ENCODE measurements around the gene TULP4. TPM values are rescaled to one million over a fixed set of nuclear protein-coding genes. Genes with fewer than 3 reads are reported as not detected.

TULP4 gene
- total RNA-seq, 1 experiment from 2014 or later: 82.0 TPM

- H3K27me3 ChIP-seq (replicated peaks; ENCODE audit: insufficient read depth, low read depth, low read length, poor library complexity): no peaks in the 10 kb centered on the region
- CTCF ChIA-PET: no interaction called here
- H3K36me3 ChIP-seq (ENCODE audit: insufficient read depth, low read length, poor library complexity, severe bottlenecking): no peaks in the 10 kb centered on the region
- no TSS peak for BruUV-seq (replicated peaks)
- no peaks in the 10 kb centered on the region for H3K9me3 ChIP-seq (ENCODE audit: low read depth, low read length, poor library complexity, severe bottlenecking)
- POLR2A ChIA-PET (ENCODE audit: low non-redundant PET): no interaction called here
- DNase-seq (ENCODE audit: low spot score): peak; percentile 26
- TF ChIP-seq EZH2 (IDR thresholded peaks at IDR 0.05; ENCODE audit: borderline replicate concordance, low read depth, low read length, poor library complexity, severe bottlenecking): no peak
- no peak overlapping the region for H3K4me3 ChIP-seq (ENCODE audit: low read depth, low read length, poor library complexity, severe bottlenecking)
- H3K27ac ChIP-seq (ENCODE audit: low read depth, low read length, poor library complexity, severe bottlenecking): no peak overlapping the region
- no peaks in the 10 kb centered on the region for H3K4me1 ChIP-seq (ENCODE audit: insufficient read depth, low read length, poor library complexity, severe bottlenecking)
- intact Hi-C loops (cut with micrococcal nuclease; ENCODE audit: unreplicated experiment): no loop called here
These were observed 41.9 kb downstream of the TULP4 start for GRCh38 chr6:158353883-158354877.

DNA sequence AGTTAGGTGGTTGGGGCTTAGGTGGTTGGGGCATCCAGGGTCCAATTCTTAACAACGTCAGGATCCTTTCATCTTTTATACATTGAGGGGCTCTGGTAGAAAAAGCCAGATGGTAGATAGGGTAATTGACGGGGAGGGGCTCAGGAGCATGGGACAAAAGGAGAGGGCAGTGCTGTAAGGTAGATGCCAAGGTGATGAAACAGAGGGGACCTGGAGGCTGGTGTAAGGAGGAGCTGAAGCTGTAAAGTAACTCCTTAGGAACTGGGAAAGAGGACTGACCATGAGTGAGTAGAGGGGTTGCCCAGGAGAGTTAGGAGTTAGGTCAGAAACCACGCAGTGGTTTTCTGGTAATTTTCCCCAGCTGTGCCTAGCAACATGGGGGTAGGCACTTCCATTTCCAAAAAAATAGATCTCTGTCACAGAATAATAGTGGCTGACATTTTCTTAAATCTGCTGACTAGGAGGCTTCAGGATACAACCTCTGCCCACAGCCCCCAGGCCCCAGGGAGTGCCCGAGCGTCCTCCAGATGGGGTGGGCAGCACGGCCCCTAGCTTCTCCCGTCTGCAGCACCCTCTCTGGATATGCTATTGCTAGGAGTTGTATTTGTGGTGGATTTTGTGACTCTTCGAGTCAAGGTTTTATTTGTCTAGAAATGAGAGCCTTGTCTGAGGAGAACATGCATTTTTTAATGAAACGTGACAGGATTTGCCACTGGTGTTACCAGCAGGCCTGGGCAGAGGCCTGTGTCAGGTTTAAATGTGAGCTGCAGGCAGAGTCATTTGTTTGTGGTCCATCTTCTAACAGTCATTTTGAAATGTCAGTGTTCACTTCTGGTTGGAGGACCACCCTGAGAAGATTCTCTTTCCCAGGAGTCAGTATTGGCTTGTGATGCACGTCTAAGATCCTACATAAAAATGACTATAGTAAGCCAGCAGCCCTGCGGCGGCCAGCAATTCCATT lies 44.6 kb downstream of the TULP4 start:
- no TSS peak for BruUV-seq (replicated peaks)
- Histone ChIP-seq H3K36me3 (ENCODE audit: insufficient read depth, low read length, poor library complexity, severe bottlenecking) (no peaks in the 10 kb centered on the region), H3K4me3 (ENCODE audit: low read depth, low read length, poor library complexity, severe bottlenecking) (no peak overlapping the region), H3K27me3 (replicated peaks; ENCODE audit: insufficient read depth, low read depth, low read length, poor library complexity) (no peaks in the 10 kb centered on the region), H3K9me3 (ENCODE audit: low read depth, low read length, poor library complexity, severe bottlenecking) (no peaks in the 10 kb centered on the region), H3K4me1 (ENCODE audit: insufficient read depth, low read length, poor library complexity, severe bottlenecking) (no peaks in the 10 kb centered on the region), H3K27ac (ENCODE audit: low read depth, low read length, poor library complexity, severe bottlenecking) (no peak overlapping the region)
- intact Hi-C loops (cut with micrococcal nuclease; ENCODE audit: unreplicated experiment): loop anchor here (1.0 kb wide), 1 partner anchor 20 kb away; no protein-coding TSS in a partner anchor
- POLR2A ChIA-PET (ENCODE audit: low non-redundant PET): no interaction called here
- TF ChIP-seq, protein P1, sequence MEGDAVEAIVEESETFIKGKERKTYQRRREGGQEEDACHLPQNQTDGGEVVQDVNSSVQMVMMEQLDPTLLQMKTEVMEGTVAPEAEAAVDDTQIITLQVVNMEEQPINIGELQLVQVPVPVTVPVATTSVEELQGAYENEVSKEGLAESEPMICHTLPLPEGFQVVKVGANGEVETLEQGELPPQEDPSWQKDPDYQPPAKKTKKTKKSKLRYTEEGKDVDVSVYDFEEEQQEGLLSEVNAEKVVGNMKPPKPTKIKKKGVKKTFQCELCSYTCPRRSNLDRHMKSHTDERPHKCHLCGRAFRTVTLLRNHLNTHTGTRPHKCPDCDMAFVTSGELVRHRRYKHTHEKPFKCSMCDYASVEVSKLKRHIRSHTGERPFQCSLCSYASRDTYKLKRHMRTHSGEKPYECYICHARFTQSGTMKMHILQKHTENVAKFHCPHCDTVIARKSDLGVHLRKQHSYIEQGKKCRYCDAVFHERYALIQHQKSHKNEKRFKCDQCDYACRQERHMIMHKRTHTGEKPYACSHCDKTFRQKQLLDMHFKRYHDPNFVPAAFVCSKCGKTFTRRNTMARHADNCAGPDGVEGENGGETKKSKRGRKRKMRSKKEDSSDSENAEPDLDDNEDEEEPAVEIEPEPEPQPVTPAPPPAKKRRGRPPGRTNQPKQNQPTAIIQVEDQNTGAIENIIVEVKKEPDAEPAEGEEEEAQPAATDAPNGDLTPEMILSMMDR (conservative IDR thresholded peaks at IDR 0.05; ENCODE audit: low read depth, low read length): no peak
- no peak for TF ChIP-seq EZH2 (IDR thresholded peaks at IDR 0.05; ENCODE audit: borderline replicate concordance, low read depth, low read length, poor library complexity, severe bottlenecking)
- CTCF ChIA-PET: no interaction called here
- DNase-seq (ENCODE audit: low spot score): no peak

- Histone ChIP-seq H3K4me1 (ENCODE audit: insufficient read depth, low read length, poor library complexity, severe bottlenecking) (no peaks in the 10 kb centered on the region), H3K27ac (ENCODE audit: low read depth, low read length, poor library complexity, severe bottlenecking) (peak overlapping the region; percentile 18), H3K36me3 (ENCODE audit: insufficient read depth, low read length, poor library complexity, severe bottlenecking) (no peaks in the 10 kb centered on the region), H3K4me3 (ENCODE audit: low read depth, low read length, poor library complexity, severe bottlenecking) (no peak overlapping the region), H3K9me3 (ENCODE audit: low read depth, low read length, poor library complexity, severe bottlenecking) (no peaks in the 10 kb centered on the region), H3K27me3 (replicated peaks; ENCODE audit: insufficient read depth, low read depth, low read length, poor library complexity) (no peaks in the 10 kb centered on the region)
- ChIA-PET CTCF (no interaction called here), POLR2A (ENCODE audit: low non-redundant PET) (no interaction called here)
- TF ChIP-seq EZH2 (IDR thresholded peaks at IDR 0.05; ENCODE audit: borderline replicate concordance, low read depth, low read length, poor library complexity, severe bottlenecking): no peak
- TF ChIP-seq, protein P1 (conservative IDR thresholded peaks at IDR 0.05; ENCODE audit: low read depth, low read length): no peak
- intact Hi-C loops (cut with micrococcal nuclease; ENCODE audit: unreplicated experiment): loop anchor here (1.0 kb wide), 1 partner anchor 20 kb away; no protein-coding TSS in a partner anchor
- DNase-seq (ENCODE audit: low spot score): no peak
- BruUV-seq (replicated peaks): no TSS peak
These were observed 45.4 kb downstream of the TULP4 start for GRCh38 chr6:158357570-158358216.

Data from A673 (cell line).